NCI-H2107 treated with DMSO at 0.1 percent for 48 hours (cell line): ENCODE measurements around the gene ZMYND12.
A peak's percentile ranks its signal among the peaks of the same experiment; 100 is the strongest.

Source experiments
- DNase-seq: peaks from one replicate; lab custom pipeline; 2025; ENCODE audit not compliant: unreplicated experiment; lab: John Stamatoyannopoulos, UW

The ZMYND12 gene

DNA sequence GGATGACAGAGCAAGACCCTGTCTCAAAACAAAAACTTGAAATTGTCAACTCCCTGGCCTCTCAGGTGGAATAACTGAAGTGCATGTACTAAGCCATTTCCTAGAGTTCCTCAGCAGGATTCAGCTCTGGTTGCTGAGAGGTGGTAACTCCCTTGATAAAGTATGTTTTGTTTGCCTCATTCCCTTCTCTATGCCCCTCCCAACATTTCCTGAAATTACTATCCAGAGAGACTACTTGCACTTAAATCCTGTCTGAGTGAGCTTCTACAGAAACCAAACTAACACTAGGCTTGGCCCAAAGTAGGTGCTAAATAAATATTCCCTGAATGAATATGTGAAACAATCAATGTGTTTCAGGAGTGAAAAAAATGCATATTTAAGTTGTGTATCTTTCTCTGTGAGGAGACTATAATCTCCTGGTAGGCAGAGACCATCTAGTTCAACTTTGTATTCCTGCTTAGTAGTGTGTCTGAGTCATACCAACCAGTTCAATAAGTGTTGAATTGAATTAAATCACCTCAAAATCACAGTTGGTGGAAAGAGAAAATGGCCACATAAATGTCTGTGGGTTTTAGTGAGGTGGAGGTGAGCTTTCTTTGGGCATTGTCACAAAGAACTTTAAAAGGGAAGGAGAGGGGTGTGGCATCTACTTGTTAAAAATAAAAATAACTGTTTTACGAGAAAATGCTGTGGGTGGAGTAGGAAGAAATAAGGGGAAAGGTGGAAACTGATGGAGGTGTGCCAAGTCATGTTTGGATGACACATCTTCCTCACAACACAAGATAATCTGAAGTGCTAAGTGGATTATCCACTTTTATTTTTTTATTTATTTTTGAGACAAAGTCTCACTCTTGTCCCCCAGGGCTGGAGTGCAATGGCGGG, 62.6 kb downstream of the ZMYND12 start:
- DNase-seq = no peak

DNA sequence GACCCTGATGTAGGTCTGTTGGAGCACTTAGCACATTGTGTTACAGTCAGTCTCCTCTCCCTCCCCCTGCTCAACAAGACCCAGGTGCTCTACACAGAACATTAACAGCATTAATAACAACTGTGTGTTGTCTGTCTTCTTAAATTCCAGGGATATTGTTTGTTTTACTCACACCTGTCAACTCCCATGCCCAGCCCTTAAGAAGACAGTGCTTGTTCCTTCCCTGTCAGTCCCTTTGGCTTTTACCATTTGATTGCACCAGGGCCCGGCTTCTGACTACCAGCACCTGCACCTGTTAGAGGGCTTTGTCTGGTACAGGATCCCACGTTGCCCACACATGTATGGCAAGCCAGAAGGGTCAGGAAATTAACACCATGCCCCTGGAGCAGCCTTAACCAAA, 63.6 kb downstream of the ZMYND12 start:
- peak; percentile 92 for DNase-seq

DNA sequence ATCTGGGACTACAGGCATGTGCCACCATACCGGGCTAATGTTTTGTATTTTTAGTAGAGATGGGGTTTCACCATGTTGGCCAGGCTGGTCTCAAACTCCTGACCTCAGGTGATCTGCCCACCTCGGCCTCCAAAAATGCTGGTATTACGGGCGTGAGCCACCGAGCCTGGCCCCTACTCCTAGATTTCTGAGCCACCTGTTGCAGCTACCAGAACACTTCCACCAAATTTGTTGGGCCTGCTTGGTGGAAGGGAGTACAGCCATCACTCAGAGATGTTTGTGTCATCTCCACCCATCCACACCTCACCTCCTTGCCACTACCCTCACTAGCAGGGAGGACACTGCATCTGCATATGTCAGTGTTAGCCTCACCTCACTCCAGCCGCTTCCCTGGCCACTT, 69.8 kb downstream of the ZMYND12 start:
- no peak for DNase-seq

DNA sequence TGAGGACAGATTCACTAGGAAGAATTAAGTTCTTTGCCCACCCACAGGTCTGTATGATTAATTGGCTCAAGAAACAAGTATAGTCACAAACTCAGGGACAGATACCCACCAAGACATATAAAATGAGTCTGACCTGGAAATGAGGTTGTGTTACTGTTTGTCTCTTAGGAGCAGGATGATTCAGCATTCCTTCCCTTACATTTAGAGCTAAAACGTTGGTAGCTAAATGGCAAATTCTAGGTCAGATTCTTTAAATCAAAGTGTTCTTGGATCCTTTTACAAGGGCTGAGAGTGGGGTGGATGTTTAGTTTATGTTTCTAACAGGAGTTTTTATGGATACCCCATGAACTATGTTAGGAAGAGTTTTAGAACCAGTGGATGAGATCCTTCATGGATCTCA, 70.5 kb downstream of the ZMYND12 start:
- no peak for DNase-seq

DNA sequence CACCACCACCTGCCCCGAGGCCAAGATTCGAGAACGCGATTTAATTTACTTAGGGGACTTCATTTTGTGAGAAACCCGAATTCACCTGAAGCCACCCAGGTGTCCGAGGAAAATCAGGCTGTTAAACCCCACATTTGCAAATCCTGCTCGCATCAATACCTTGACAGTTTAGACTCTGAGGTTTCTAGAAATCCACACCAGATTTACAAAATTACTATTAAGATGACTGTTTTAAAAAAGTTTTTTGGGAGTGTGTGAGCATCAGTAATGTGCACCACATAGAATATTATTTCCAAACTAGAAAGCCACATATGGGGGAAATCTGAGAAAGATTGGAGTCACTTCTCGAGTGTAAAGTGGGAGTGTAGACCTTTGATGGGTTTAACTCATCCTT, 74.5 kb downstream of the ZMYND12 start:
- DNase-seq = peak; percentile 41

DNA sequence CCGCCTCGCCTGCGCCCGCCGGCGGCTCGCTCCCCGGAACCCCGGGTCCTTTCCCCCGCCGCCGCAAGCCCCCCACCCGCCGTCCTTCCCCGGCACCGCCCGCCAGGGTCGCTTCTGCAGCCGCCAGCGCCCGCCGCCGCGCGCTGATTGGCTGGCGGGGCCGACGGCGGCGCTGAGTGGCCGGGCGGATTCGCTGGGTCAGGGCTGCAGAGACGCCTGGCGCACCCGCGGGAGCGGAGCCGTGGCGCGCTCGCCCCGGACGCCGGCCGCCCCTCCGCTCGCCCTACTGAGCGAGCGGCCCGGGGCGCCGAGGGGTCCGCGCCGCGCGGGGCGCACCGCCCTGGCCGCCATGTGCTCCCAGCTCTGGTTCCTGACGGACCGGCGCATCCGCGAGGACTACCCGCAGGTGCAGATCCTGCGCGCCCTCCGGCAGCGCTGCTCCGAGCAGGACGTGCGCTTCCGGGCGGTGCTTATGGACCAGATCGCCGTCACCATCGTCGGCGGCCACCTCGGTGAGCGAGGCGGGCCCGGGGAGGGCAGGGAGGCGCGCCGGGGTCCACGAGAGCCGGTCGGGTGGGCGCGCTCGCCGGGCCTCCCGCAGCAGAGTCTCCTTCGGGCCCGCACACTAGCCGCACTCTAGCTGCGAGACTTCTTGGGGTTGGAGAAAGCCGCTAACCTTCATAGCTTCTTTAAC, 75.1 kb downstream of the ZMYND12 start, which contains the start of gene RIMKLA:
Gene RIMKLA (plus strand): TSS at position 207 of the 694 bp plus-strand sequence. CDS start 143 bp downstream, at position 350.
- peak; percentile 49 for DNase-seq
